AML-193 (cell line): ENCODE data around the gene NTSR1.
A peak's percentile ranks its signal among the peaks of the same experiment; 100 is the strongest.

Source experiments
- DNase-seq, 2 experiments: peaks; one replicate each; lab custom pipeline; 2025; lab: John Stamatoyannopoulos, UW

The NTSR1 gene

DNA sequence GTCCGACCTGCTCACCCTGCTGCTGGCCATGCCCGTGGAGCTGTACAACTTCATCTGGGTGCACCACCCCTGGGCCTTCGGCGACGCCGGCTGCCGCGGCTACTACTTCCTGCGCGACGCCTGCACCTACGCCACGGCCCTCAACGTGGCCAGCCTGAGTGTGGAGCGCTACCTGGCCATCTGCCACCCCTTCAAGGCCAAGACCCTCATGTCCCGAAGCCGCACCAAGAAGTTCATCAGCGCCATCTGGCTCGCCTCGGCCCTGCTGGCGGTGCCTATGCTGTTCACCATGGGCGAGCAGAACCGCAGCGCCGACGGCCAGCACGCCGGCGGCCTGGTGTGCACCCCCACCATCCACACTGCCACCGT is 885 bp downstream of the NTSR1 start:
- DNase-seq, result peak in 1 of 2 experiments; percentile 31

DNA sequence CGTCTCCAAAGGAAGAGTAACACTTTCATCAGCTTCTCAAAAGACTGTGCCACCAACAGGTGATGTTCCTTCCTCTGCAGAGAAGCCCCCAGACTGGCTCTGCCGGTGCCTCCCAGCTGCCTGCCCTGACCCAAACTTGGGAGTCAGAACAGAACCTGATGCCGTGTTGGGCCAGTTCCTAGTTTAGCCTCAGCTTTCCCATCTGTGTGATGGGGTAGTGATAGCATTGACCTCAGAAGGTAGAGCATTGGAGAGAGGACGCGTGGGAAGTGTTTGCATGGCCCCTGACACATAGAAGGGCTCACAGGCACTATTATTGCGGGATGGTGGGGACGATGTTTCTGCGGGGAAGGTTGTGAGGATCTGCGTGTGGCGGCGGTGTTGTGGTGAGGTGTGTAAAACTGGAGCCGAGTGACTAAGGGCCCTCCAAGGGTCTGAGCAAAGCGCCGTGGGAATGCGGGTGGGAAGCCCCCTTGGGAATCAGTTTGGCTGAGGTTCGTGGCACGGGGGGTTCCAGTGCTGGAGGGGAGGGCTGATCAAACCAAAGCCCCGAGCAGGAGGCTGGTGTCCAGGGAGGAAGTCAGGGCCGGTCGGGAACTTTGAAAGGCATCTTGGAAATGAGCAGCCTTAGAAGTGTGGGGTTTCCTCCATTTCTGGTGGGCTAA is 1.7 kb downstream of the NTSR1 start:
- DNase-seq, result no peak

DNA sequence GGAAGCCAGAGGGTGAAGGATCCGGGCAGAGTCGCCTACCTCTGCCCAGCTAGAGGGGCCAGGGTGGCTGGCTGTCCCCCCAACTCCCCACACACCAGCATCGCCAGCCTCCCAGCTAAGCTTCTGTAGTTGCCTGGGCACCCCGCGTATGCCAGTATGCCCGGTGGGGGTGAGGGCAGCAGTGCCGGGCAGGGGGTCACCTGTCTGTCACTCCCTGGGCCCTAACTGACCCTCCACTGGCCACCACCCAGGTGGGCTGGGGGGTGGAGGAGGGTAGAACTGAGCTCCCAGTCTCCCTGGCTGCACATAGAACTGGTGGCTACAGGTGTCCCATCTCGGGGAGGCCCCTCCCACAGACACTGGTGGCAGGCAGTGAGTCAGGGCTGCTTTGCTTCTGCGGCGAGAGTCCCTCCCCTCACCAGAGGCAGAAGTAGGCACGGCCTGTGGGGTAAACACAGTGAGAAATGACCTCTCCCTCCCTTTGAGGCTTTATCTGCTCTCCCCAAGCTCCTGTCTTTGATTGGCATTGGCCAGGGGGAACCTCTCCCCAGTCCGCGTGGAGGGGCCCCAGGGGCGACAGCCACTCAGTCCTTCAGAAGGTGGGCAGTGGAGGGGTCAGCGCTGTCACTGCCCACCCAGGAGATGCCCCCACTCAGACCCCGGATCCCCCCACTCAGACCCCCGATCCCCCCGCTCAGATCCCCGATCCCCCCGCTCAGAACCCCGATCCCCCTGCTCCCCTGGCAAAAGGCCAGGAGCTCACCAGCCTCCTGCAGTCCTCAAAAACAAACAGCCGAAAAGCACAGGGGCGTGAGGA is 2.5 kb downstream of the NTSR1 start:
- peak; percentile 58 to 79 for DNase-seq

DNA sequence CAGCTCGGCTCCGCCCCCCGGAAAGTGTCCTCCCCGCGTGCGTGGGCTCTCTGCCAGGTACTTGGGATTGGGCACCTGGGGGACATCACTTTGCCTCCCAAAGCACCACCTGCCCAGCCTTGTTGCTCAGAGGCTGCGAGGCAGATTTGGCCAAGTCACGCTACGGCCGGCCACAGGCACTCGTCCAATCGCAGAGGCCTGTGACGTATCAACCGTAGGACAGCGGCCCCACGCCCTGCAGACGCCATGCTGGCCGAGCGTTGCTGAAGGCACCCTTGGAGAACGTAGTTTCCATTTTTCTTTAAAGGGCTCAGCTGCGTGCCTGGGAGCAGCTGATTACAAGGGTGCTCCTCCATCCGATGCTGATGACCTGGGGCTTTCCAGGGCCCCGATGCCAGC is 3.1 kb downstream of the NTSR1 start:
- peak; percentile 47 to 49 for DNase-seq

DNA sequence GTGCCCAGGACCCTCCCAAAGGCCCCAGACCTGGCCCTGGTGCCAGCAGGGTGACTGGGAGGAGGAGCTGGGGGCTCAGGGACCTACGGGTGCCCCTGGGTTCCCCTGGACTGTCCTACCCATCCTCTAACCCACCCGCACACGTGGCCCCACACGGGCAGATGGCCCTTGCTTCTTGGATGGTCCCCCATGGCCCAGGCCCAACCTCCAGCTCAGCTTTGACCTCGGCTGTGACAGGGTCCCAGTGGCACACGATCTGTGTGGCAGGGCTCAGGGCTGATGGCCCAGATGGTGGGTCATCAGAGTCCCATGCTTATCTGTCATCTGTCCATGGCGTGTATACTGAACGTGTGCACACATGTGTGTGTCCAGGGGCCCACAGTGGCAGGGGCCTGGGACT is 4.0 kb downstream of the NTSR1 start:
- DNase-seq, result no peak

DNA sequence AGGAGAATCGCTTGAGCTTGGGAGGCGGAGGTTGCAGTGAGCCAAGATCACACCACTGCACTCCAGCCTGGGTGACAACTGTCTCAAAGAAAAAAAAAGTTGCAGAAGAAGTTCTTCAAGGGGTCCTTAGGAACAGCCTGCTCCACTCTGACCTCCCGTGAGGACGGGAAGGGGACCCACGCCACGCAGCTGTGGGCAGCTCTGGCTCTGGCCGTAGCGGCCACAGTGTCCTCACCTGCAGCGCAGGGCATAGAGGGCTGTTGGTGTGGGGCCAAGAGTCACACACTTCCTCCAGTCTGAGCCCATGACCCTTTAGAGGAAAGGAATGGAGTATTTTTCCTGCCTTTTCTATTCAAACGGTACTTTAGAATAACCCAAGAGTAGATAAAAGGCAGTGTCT is 5.4 kb downstream of the NTSR1 start:
- no peak for DNase-seq

DNA sequence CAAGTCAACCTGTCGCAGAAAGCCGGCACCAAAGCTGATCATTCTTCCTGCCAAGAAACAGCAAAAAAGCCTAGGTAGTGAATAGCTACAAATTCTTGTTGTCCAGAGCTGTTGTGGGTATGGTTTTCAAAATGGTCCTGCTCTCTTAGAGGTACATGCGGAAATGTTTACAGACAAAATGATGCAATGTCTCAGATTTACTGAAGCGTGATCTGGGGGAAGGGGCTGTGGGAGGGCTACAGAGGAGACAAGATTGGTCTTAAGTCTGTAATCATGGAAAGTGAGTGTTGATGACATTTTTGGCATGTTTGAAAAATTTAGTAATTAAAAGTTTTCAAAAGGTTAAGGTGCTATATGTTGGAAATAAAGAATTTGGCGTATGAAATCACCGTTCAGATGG is 6.2 kb downstream of the NTSR1 start:
- DNase-seq, result no peak

DNA sequence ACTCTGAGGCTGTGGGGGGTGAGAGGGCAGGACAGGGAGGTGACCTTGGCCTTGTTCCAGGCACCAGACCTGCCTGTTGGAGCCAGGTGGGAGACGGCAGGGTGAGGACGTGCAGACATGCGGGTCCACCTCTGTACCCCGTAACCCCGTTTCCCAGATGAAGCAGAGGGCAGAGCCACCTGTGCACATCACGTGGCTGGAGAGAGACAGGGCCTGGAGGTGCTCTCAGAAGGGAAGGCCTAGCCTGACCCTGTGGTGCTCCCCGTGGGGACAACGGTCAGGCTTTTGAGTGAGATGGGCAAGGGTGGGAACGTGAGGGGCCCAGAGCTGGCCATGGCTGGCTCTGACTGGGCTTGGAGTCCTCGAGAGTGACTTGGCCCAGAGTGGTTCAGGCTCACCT is 6.6 kb downstream of the NTSR1 start:
- DNase-seq, result no peak

DNA sequence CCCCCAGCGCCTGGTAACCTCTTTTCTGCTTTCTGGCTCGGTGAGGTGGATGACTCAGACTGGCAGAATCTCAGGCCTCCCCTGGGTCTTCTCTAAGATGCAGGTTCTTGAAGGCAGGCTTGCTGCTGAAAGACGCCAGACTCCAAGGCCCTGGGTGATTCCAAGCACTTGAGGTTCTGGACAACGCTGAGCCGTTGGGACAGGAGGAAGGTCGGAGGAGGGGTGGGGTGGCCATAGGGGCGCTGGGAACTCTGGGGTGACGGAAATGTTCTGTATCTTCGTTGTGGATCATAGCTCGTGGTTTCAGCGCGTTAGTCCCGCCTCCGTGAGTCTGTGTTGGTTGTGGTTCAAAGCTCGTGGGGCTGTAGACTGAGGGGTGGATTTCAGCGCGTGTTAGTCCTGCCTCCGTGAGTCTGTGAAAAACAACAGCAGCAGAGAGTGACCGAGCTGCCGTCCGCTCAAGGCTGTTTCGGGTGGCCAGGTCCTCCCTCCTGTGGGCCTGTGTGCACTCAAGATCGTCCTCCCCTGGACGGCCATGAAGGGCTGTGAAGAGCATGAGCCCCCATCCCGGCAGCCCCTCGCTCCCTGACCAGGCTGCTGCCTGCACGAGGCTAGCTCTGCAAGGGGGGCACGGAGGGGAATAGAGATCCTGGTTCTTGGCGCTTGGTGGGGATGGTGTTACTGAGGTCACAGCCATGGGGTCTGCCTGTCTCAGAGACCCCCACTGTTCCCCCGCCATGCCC is 7.7 kb downstream of the NTSR1 start:
- no peak for DNase-seq

DNA sequence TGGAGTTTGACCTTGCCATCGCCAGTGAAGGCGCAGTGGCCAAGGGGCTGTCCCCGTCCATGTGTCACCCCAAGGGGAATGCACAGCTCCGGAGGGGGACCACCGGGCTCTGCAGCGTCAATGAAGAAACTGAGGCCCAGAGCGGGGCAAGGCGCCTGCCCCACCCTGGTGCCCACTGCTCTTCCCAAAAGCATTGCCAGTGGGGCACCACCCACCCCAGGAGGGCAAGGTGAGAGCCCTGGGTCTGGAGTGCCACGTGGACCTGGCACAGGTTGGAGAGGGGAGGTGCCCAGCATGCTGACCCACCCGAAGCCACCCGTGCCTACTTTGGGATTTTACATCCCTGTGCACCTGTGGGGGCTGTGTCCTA is 8.3 kb downstream of the NTSR1 start:
- no peak for DNase-seq

DNA sequence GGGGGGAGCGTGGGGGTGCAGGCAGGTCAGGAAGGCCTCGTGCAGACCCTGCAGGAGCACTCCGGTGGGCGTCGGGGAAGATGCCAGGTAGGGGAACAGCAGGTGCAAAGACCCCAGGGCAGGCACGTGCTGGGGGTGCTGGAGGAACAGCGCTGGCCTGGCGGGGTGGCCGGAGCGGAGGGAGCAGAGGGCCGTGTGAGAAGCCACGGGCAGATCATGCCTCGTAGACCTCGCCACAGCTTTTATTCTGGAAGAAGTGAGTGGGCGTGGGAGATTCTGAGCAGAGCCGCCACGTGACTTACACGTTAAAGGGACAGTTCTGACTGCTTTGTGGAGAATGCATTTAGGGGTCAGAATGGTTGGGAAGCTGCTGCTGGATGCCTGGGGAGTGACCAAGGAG is 9.3 kb downstream of the NTSR1 start:
- no peak for DNase-seq

DNA sequence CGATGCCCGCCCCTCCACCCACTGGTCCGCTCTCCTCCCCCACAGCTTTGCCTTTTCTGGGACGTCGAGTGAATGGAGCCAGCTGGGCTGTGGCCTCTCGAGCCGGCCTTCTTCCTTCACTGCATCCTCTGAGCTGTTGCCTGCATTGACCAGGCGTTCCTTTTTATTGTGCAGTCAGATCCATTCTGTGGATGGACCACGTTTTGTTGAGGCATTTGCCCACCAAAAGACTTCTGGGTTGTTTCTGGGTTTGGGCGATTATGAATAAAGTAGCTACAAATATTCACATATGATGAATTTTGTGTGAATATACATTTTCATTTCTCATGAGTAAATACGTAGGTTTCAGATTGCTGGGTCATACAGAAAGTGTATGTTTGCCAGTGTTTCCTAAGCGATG is 9.9 kb downstream of the NTSR1 start:
- DNase-seq, result no peak

DNA sequence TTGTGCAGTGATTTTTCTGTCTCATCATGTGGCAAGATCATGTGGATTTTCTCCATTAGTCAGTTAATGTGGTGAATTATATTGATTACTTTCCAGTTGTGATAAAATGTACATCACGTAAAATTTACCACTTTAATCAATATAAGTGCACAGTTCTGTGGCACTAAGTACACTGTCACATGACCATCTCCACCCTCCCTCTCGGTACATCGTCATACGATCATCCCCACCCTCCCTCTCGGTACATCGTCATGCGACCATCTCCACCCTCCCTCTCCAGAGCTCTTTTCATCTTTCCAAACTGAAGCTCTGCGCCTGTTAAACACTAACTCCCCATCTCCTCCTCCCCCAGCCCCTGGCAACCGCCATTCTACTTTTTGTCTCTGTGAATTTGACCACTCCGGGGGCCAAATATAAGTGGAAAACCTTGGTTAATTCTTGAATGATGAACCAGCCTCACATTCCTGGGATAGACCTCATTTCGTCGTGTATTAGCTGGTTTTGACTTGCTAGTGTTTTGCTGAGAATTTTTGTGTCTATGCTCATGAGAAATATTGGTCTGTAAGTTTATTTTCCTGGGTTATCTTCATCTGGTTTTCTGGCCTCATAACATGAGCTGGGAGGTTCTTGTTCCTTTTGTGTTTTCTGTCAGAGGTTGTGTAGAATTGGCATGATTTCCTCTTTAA is 10.8 kb downstream of the NTSR1 start:
- DNase-seq, result no peak

DNA sequence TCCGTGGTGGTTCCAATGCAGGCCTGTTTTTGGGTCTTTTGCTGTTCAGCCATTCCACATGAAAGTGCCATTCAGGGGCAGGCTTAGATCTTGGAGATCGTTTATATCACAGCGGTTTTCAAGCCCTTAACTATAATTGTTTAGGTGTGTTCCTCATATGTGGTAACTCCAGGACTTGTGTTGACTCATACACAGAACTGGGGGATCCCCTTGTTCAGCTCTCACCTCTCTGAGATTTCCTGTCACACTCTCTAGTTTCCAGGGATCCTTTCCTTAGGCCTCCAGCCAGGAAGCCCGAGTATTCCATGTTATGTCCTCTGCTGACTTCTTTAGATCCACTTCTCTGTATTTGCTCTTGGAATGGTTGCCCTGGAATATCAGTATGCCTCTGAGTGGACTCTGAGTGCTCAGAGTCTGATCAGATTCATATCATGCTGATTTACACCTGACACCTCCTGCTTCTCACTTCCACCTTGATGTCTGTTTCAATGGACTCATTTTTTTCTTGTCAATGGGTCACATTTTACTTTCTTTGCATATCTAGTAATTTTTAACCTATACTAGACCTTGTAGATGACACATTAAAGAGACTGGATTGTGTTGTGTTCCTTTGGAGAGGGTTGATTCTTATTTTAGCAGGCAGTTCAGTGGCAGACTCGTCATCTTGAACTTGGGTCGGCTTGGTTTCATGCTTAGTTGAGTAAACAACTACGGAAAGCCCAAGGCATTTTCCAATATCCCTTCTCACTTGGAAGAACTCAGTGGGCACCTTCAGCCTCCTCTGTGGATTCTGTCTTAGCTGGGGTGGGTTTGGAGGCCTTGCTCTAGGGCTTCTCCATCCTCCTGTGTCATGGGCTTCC is 13.1 kb downstream of the NTSR1 start:
- no peak for DNase-seq

DNA sequence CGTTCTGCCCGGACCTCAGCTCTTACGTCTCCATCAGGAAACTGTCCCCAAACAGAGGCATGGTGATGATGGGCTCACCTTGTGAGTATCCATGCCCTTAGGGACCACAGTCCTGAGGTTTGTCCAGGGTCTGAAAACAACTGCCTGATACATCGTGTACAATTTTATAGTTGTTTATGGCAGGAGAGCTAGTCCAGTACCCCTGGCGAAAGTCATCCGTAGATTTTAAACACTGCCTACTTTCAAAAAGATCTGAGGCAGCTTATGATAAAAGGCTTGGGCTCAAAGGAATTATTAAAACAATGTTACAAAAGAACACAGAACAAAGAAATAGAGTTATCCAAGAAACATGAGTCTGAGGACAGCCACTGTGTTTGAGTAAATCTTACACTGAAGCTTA is 14.0 kb downstream of the NTSR1 start:
- no peak for DNase-seq

DNA sequence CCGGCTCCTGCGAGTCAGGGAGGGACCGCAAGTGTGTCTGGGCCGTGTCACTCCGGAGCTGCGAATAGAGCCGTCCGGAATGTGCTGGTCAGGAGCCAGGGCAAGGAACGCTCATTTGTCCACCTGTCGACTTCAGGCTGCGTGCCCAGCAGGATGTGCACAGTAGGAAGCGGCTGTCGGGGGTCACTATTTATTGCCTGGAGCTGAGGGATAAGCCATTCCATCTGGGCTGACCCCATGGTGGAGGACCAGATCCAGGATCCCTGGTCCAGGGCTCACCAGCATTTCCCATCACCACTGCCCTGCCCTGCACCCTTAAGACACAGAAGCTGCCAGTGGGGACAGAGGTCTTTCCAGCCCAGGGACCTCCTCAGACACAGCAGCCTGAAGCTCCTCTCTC is 14.7 kb downstream of the NTSR1 start:
- DNase-seq, result no peak

DNA sequence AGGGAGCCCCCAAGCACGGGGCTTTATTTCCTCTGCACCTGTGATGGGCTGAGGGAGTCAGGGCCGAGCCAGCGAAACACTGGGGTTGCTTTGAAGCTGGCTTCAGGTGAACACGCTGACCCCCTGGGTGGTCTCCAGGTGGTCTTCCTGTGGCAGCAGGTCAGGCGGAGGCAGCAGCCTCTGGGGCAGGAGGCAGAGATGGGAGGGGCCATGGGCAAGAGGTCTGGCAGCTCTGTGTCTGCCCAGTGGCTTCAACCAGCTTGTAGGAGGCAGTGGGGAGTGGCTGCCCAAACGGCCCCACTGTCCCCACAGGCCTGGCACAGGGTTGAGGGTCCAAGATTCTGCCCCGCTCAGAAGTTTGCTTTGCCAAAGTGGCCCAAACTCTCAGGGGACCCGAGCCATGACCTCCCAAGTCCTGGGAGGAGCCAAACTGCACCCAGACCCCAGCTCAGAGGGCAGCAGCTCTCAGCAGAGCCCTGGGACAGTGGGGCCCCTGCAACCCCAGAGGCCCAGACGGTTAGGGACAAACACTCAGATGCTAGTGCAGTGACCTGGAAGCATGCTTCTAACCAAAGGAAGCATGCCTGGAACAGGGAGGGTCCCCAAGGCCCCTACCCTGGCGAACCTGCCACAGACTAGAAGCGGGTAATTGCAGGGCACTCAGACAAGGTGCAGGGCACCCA is 15.3 kb downstream of the NTSR1 start:
- DNase-seq, result no peak

DNA sequence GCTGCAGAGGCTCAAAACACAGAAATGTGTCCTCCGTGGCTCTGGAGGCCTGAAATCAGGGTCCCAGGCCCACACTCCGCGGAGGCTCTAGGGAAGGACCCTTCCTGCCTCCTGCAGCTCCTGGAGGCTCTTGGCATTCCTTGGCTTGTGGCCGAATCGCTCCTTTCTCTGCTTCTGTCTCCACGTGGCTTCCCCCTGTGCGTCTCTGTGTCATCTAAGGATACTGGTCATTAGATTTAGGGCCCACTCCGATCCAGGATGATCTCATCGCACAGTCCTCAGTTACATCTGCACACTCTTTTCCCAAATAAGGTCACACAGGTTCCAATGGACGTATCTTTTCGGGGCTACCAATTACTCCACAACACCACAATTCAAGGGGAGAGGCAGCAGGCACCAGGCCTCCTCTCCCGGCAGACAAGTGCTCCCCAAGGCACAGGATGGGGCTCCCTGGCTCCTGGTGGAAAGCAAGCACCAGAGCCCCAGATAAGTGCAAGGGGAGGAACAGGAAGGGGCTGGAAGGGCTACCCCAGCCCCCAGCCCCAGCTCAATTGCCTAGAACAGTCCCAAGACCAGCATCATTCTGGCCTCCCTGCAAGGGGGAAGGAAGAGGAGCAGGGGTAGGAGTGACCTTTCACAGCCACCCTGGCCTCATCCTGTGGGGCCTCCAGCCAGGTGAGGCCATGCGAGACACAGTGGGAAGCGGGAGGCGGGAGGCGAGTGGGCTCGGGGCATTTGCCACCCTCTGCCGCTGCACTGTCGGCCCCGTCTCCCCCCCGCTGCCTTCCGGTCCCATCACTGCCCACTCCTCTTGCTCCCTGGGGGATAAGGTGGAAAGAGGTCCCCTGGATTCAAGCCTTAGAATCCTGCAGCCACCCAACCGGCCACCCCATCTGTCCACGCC is 16.3 kb downstream of the NTSR1 start:
- no peak for DNase-seq

DNA sequence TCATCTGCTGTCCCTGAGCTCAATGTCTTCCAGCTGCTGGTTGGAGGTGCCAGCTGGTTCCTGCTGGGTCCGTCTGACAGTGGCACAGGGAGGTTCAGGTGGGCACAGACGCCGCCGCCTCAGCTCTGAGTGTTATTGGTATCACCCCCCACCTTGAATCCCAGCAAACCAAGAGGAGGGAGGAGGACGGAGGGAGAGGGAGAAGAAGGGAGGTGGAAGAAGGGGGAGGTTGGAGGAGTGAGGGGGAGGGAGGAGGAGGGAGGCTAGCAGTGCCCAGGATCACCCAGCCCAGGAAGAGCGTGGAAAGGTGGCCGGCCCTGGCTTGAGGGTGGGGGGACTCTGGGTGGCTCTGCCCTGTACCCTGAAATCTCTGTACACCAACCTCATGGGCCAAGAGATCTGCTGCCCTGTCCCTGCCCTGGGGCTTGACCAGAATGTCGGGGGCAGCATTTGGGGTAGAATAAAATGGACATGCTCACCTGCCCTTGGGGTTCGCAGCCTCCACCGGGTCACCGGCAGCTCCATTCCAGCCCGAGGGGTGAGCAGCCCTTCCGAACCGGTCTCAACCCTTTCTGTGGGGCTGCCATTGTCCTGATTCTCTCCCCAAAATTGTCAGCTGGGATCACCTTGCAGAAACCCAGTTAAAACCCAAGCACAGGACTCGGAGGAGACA is 17.1 kb downstream of the NTSR1 start:
- DNase-seq, result no peak
